ENCODE results near the gene ABI1. TPM values are rescaled to one million over a fixed set of nuclear protein-coding genes. Genes with fewer than 3 reads are reported as not detected.

ABI1 gene
- total RNA-seq, 3 donors from 2014 or later (not counting 1 experiment from before 2014, with no cell fraction given), result 94.8 to 116 (median 113) TPM

- H3K27me3 Mint-ChIP-seq (ENCODE audit: low read depth in 2 of 2), result no peaks in the 10 kb centered on the region
- Histone ChIP-seq H3K27ac (ENCODE audit: low read length) (no peak overlapping the region), H3K9me3 (ENCODE audit: control insufficient read depth, insufficient read depth, low read length) (no peaks in the 10 kb centered on the region), H3K27me3 (ENCODE audit: control insufficient read depth, insufficient read depth, low read length) (no peaks in the 10 kb centered on the region), H3K4me3 (ENCODE audit: low read length) (peak overlapping the region; percentile 97), H3K4me1 (ENCODE audit: control insufficient read depth, insufficient read depth, low read length) (peaks cover 15% of the 10 kb centered on the region), H3K36me3 (ENCODE audit: control insufficient read depth, insufficient read depth, low read length) (no peaks in the 10 kb centered on the region)
- DNase-seq, result no peak
- no peaks in the 10 kb centered on the region for H3K9me3 Mint-ChIP-seq
- H3K4me3 Mint-ChIP-seq, result peak overlapping the region; percentile 94
- H3K36me3 Mint-ChIP-seq, result no peaks in the 10 kb centered on the region
- peaks cover 24 to 28% of the 10 kb centered on the region in 2 donors for H3K4me1 Mint-ChIP-seq
- TF ChIP-seq CTCF (IDR thresholded peaks at IDR 0.05), result no peak
- H3K27ac Mint-ChIP-seq, result peak overlapping the region; percentile 50 to 91
- intact Hi-C loops (cut with micrococcal nuclease), result no loop called here
- no peak for ATAC-seq
- WGBS (ENCODE audit: insufficient coverage), result 4% methylated on average over 41 of the region's 42 CpGs
Observed at GRCh38 chr10:26697922-26698608, 162.7 kb downstream of the ABI1 start.

GRCh38 chr10:26697163-26697921 is 163.4 kb downstream of the ABI1 start, which contains the start of gene PDSS1:
TSS of gene PDSS1 (plus strand) at chr10:26697701. CDS start at chr10:26697712, 11 bp downstream.
- peak within 1 kb of the TSS; percentile 82 to 91 for H3K27ac Mint-ChIP-seq
- peaks cover 15% of the 10 kb centered on the region for H3K4me1 ChIP-seq (ENCODE audit: control insufficient read depth, insufficient read depth, low read length)
- no peaks in the 10 kb centered on the region for H3K9me3 Mint-ChIP-seq
- H3K27me3 ChIP-seq (ENCODE audit: control insufficient read depth, insufficient read depth, low read length), result no peaks in the 10 kb centered on the region
- no peaks in the 10 kb centered on the region for H3K36me3 ChIP-seq (ENCODE audit: control insufficient read depth, insufficient read depth, low read length)
- peak within 1 kb of the TSS; percentile 97 for H3K4me3 ChIP-seq (ENCODE audit: low read length)
- DNase-seq (peak; percentile 50 to 75), ATAC-seq (peak; percentile 73 to 79 (median 78))
- H3K27me3 Mint-ChIP-seq (ENCODE audit: low read depth in 2 of 2), result no peaks in the 10 kb centered on the region
- H3K27ac ChIP-seq (ENCODE audit: low read length), result peak within 1 kb of the TSS; percentile 71
- peaks cover 24 to 28% of the 10 kb centered on the region in 2 donors for H3K4me1 Mint-ChIP-seq
- no peaks in the 10 kb centered on the region for H3K9me3 ChIP-seq (ENCODE audit: control insufficient read depth, insufficient read depth, low read length)
- H3K4me3 Mint-ChIP-seq, result peak within 1 kb of the TSS; percentile 94
- TF ChIP-seq CTCF (IDR thresholded peaks at IDR 0.05), result no peak
- WGBS (ENCODE audit: insufficient coverage), result under 1% methylated on average over 82 of the region's 82 CpGs
- intact Hi-C loops (cut with micrococcal nuclease), result no loop called here
- no peaks in the 10 kb centered on the region for H3K36me3 Mint-ChIP-seq

GRCh38 chr10:26696786-26697162 is 164.0 kb downstream of the ABI1 start:
- peak overlapping the region; percentile 82 to 91 for H3K27ac Mint-ChIP-seq
- Histone ChIP-seq H3K4me3 (ENCODE audit: low read length) (peak overlapping the region; percentile 97), H3K4me1 (ENCODE audit: control insufficient read depth, insufficient read depth, low read length) (peaks cover 15% of the 10 kb centered on the region), H3K27me3 (ENCODE audit: control insufficient read depth, insufficient read depth, low read length) (no peaks in the 10 kb centered on the region), H3K9me3 (ENCODE audit: control insufficient read depth, insufficient read depth, low read length) (no peaks in the 10 kb centered on the region), H3K27ac (ENCODE audit: low read length) (peak overlapping the region; percentile 71), H3K36me3 (ENCODE audit: control insufficient read depth, insufficient read depth, low read length) (no peaks in the 10 kb centered on the region)
- peaks cover 24 to 28% of the 10 kb centered on the region in 2 donors for H3K4me1 Mint-ChIP-seq
- ATAC-seq, result no peak
- H3K27me3 Mint-ChIP-seq (ENCODE audit: low read depth in 2 of 2), result no peaks in the 10 kb centered on the region
- no peaks in the 10 kb centered on the region for H3K36me3 Mint-ChIP-seq
- no peak for TF ChIP-seq CTCF (IDR thresholded peaks at IDR 0.05)
- intact Hi-C loops (cut with micrococcal nuclease), result no loop called here
- no peak for DNase-seq
- no peaks in the 10 kb centered on the region for H3K9me3 Mint-ChIP-seq
- WGBS (ENCODE audit: insufficient coverage), result 26% methylated on average over 9 of the region's 11 CpGs
- peak overlapping the region; percentile 94 for H3K4me3 Mint-ChIP-seq

Other genes with a start within 250 kb of the ABI1 start
- gene PDSS1, start 163.3 kb downstream of the ABI1 start, total RNA-seq, result 1 to 10 TPM; 3.5 to 4.4 (median 3.7) TPM
- 10 to 100 TPM in 1 of 3 donors, 1 to 10 TPM in 2; 7.0 to 10.8 (median 9.2) TPM for gene ANKRD26, start 239.5 kb upstream of the ABI1 start, total RNA-seq

Data from natural killer cell (primary cell).